Measurements from ENCODE around the gene RNF157. TPM values are rescaled to one million over a fixed set of nuclear protein-coding genes. Genes with fewer than 3 reads are reported as not detected.
A peak's percentile ranks its signal among the peaks of the same experiment; 100 is the strongest.

RNF157 gene
- total RNA-seq, 1 donor from 2014 or later = 18.7 TPM

DNA sequence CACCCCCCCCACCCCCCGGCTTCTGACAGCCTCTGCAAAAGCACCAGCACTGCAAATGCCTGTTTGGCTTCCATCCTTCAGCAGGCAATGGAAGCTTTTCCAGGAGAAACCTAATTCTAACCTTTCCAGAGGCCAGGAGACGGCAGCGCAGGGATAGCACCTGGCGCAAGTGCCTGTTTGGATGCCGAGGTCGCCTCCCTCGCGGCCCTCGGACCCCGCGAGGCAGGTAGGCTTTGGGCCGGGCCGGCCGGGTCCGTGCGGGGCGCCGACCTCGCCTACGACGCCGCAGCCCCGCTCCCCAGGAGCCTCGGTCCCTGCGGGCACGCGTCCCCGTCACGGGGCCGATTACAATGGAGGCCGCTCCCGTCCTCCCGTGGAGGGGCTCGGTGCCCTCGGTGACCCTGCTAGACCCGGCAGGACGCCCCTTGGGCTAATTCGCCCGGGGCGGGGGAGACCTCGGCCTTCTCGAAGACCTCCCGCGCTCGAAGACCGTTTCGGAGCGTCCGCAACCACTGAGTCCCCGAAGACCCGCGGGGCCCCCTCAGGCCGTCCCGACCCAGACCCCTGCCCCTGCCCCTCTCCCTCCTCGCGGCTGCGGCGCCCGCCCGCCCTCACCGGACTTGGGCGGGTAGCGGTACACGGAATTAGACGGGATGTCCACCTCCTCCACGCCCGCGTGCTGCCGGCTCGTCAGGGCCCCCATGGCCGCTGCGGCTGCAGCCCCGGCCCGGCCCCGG is 587 bp downstream of the RNF157 start:
- no peak overlapping the region for H3K27ac Mint-ChIP-seq (ENCODE audit: unreplicated experiment)
- peaks cover 8% of the 10 kb centered on the region for H3K27me3 Mint-ChIP-seq (ENCODE audit: unreplicated experiment)
- H3K9me3 Mint-ChIP-seq (ENCODE audit: unreplicated experiment) = no peaks in the 10 kb centered on the region

DNA sequence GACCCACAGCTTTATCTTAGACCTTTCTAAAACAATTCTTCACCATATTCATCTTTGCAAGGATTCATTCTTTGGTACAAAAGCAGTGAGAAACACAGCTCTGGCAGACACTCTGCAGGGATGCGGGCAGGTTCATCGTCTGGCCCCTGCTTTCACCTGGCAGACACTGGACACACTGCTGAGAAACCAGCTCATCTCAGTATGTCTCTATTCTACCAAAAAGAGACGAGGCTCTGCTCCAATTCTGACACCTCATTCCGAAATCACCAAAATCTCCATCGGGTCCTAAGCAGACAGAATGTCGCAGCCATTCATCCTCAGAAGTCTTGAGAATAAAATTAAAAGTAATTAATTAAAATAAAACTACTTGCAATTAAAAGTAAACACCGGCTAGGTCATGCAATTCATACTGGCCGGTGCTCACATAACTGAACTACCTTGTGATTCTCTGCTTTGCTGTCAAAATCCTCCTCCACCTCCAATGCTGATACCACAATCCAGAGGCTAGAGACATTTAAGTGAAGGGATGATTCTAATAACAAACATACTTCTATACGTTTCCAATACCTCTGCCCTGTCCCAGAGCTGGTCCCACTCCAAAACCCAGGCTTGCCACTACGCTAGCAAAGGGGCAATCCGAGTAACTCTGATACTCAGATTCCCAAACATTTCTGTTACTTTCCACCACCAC is 1.3 kb downstream of the RNF157 start:
- H3K27ac Mint-ChIP-seq (ENCODE audit: unreplicated experiment) = no peak overlapping the region
- no peaks in the 10 kb centered on the region for H3K9me3 Mint-ChIP-seq (ENCODE audit: unreplicated experiment)
- TF ChIP-seq, protein P1, sequence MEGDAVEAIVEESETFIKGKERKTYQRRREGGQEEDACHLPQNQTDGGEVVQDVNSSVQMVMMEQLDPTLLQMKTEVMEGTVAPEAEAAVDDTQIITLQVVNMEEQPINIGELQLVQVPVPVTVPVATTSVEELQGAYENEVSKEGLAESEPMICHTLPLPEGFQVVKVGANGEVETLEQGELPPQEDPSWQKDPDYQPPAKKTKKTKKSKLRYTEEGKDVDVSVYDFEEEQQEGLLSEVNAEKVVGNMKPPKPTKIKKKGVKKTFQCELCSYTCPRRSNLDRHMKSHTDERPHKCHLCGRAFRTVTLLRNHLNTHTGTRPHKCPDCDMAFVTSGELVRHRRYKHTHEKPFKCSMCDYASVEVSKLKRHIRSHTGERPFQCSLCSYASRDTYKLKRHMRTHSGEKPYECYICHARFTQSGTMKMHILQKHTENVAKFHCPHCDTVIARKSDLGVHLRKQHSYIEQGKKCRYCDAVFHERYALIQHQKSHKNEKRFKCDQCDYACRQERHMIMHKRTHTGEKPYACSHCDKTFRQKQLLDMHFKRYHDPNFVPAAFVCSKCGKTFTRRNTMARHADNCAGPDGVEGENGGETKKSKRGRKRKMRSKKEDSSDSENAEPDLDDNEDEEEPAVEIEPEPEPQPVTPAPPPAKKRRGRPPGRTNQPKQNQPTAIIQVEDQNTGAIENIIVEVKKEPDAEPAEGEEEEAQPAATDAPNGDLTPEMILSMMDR (IDR thresholded peaks at IDR 0.05; ENCODE audit: unreplicated experiment) = no peak
- peaks cover 8% of the 10 kb centered on the region for H3K4me1 Mint-ChIP-seq (ENCODE audit: unreplicated experiment)
- H3K4me3 Mint-ChIP-seq (ENCODE audit: unreplicated experiment) = peak overlapping the region; percentile 81
- H3K36me3 Mint-ChIP-seq (ENCODE audit: low read depth, unreplicated experiment) = no peaks in the 10 kb centered on the region
- H3K27me3 Mint-ChIP-seq (ENCODE audit: unreplicated experiment) = peaks cover 8% of the 10 kb centered on the region
- DNase-seq (ENCODE audit: low spot score) = no peak

More for the DNA sequence above, 587 bp downstream of the RNF157 start:
- Mint-ChIP-seq H3K4me3 (ENCODE audit: unreplicated experiment) (peak overlapping the region; percentile 81), H3K36me3 (ENCODE audit: low read depth, unreplicated experiment) (no peaks in the 10 kb centered on the region), H3K4me1 (ENCODE audit: unreplicated experiment) (peaks cover 8% of the 10 kb centered on the region)
- DNase-seq (ENCODE audit: low spot score) = no peak
- TF ChIP-seq, protein P1 (IDR thresholded peaks at IDR 0.05; ENCODE audit: unreplicated experiment) = no peak

DNA sequence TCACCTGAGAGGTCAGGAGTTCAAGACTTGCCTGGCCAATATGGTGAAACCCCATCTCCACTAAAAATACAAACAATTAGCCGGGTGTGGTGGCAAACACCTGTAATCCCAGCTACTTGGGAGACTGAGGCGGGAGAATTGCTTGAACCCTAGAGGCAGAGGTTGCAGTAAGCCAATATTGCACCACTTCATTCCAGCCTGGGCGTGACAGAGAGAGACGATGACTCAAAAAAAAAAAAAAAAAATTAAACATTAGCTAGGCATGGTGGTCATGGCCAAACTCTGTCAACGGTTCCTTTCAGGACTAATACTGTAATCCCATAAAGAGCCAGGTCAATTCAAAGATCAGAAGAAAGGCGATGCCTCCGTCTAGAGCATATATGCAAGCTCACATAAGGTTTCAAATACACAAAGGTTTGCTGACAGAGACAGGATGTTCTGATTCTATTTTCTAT is 2.4 kb downstream of the RNF157 start:
- Mint-ChIP-seq H3K36me3 (ENCODE audit: low read depth, unreplicated experiment) (no peaks in the 10 kb centered on the region), H3K4me3 (ENCODE audit: unreplicated experiment) (no peak overlapping the region), H3K9me3 (ENCODE audit: unreplicated experiment) (no peaks in the 10 kb centered on the region), H3K4me1 (ENCODE audit: unreplicated experiment) (peaks cover 8% of the 10 kb centered on the region), H3K27me3 (ENCODE audit: unreplicated experiment) (peaks cover 8% of the 10 kb centered on the region), H3K27ac (ENCODE audit: unreplicated experiment) (no peak overlapping the region)
- TF ChIP-seq, protein P1 (IDR thresholded peaks at IDR 0.05; ENCODE audit: unreplicated experiment) = no peak
- no peak for DNase-seq (ENCODE audit: low spot score)

DNA sequence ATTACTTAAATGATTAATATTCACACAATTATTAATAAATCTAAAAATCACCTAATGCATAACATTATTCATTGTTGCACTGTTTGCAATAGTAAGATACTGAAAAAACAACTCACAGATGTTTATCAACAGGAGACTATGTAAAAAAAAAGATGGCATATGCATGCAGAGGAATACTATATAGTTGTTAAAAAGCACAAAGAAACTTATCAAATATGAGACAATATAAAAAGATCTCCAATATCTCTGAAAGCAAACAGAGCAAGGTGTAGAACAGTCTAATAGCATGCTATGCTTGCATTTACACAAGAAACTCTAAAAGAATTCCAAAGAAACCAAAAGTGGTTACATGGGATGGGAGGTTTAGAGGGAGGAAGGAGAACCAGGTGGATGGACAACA is 3.7 kb downstream of the RNF157 start:
- H3K27me3 Mint-ChIP-seq (ENCODE audit: unreplicated experiment) = peaks cover 8% of the 10 kb centered on the region
- no peak overlapping the region for H3K27ac Mint-ChIP-seq (ENCODE audit: unreplicated experiment)
- H3K4me1 Mint-ChIP-seq (ENCODE audit: unreplicated experiment) = peaks cover 8% of the 10 kb centered on the region
- no peak for DNase-seq (ENCODE audit: low spot score)
- H3K36me3 Mint-ChIP-seq (ENCODE audit: low read depth, unreplicated experiment) = no peaks in the 10 kb centered on the region
- no peaks in the 10 kb centered on the region for H3K9me3 Mint-ChIP-seq (ENCODE audit: unreplicated experiment)
- TF ChIP-seq, protein P1 (IDR thresholded peaks at IDR 0.05; ENCODE audit: unreplicated experiment) = no peak
- H3K4me3 Mint-ChIP-seq (ENCODE audit: unreplicated experiment) = no peak overlapping the region

DNA sequence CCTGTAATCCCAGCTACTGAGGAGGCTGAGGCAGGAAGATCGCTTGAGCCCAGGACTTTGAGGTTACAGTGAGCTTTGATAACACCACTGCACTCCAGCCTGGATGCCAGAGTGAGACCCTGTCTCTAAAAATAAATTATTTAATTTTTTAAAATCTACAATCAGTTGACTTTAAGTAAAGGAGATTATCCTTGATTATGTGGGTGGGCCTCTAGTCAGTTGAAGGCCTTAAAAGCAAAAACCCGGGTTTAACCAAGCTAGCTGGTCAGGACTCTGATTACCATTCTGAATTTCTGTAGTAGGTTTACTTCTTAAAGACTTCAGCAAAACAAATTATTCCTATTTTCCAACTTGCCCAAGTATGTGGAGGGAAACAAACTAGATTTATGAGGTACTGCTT is 4.4 kb downstream of the RNF157 start:
- no peaks in the 10 kb centered on the region for H3K9me3 Mint-ChIP-seq (ENCODE audit: unreplicated experiment)
- H3K27me3 Mint-ChIP-seq (ENCODE audit: unreplicated experiment) = peaks cover 3% of the 10 kb centered on the region
- DNase-seq (ENCODE audit: low spot score) = no peak
- H3K27ac Mint-ChIP-seq (ENCODE audit: unreplicated experiment) = no peak overlapping the region
- H3K4me1 Mint-ChIP-seq (ENCODE audit: unreplicated experiment) = peaks cover under 1% of the 10 kb centered on the region
- no peak overlapping the region for H3K4me3 Mint-ChIP-seq (ENCODE audit: unreplicated experiment)
- H3K36me3 Mint-ChIP-seq (ENCODE audit: low read depth, unreplicated experiment) = no peaks in the 10 kb centered on the region
- TF ChIP-seq, protein P1 (IDR thresholded peaks at IDR 0.05; ENCODE audit: unreplicated experiment) = no peak

Measured in endothelial cell (in vitro differentiated cells).